K562 (cell line): ENCODE results near the gene PRELID1. TPM values are rescaled to one million over a fixed set of nuclear protein-coding genes. Genes with fewer than 3 reads are reported as not detected.

Experiments
- ARHGAP35 ChIP-seq: fragments of 450-650 bp; IDR thresholded peaks from 2 replicates; pipeline ENCODE4 v1.6.1; 2018; ENCODE audit not compliant: partially characterized antibody
- ATF6 ChIP-seq: sonication (generic); formaldehyde crosslinking; IDR thresholded peaks from 2 replicates; pipeline ENCODE4 v1.4.0; 2020; ENCODE audit warnings: mild to moderate bottlenecking, missing genetic modification reagents
- BRCA1 ChIP-seq, 2 experiments: fragments of 450-650 bp in 1 of 2; sonication (generic) in 1 of 2; formaldehyde crosslinking in 1 of 2; IDR thresholded peaks; 2 replicates each; pipeline versions ENCODE4 v1.5.0 to v1.6.1; 2017 to 2020; ENCODE audit warnings: mild to moderate bottlenecking in 1 of 2, missing genetic modification reagents in 1 of 2
- C11orf30 ChIP-seq: fragments of 450-650 bp; IDR thresholded peaks from 2 replicates; pipeline ENCODE4 v1.6.1; 2016; ENCODE audit warnings: low read depth, mild to moderate bottlenecking
- CCAR2 ChIP-seq: fragments of 200-400 bp; formaldehyde crosslinking; IDR thresholded peaks from 2 replicates; pipeline ENCODE4 v1.6.1; 2017; ENCODE audit warnings: mild to moderate bottlenecking, low read depth, low read length
- COPS2 ChIP-seq: fragments of 450-650 bp; conservative IDR thresholded peaks from 2 replicates; pipeline ENCODE4 v1.6.1; 2016; ENCODE audit warnings: mild to moderate bottlenecking, moderate library complexity
- CTBP1 ChIP-seq: fragments of 450-650 bp; IDR thresholded peaks from 2 replicates; pipeline ENCODE4 v1.6.1; 2016; ENCODE audit warnings: borderline replicate concordance
- HDGF ChIP-seq: fragments of 450-650 bp; IDR thresholded peaks from 2 replicates; pipeline ENCODE4 v1.6.1; 2016
- HEY1 ChIP-seq: fragments of 250-450 bp; sonication (Bioruptor Pico); IDR thresholded peaks from 2 replicates; pipeline ENCODE4 v1.5.0; 2020; ENCODE audit warnings: mild to moderate bottlenecking, moderate library complexity, borderline replicate concordance
- MAFG ChIP-seq: fragments of 450-650 bp; conservative IDR thresholded peaks from 2 replicates; pipeline ENCODE4 v1.6.1; 2016; ENCODE audit warnings: missing genetic modification characterization, missing compliant biosample characterization
- MXD1 ChIP-seq: fragments of 250-450 bp; sonication (Bioruptor Pico); IDR thresholded peaks from 2 replicates; pipeline ENCODE4 v1.8.0; 2021; ENCODE audit warnings: borderline replicate concordance, mild to moderate bottlenecking, moderate library complexity; ENCODE audit not compliant: poor library complexity, severe bottlenecking
- MYBL2 ChIP-seq, 2 experiments: fragments of 450-650 bp in 1 of 2; sonication (generic) in 1 of 2; formaldehyde crosslinking in 1 of 2; IDR thresholded peaks; 2 replicates each; pipeline versions ENCODE4 v1.6.1 to v1.8.1; 2017 to 2022; ENCODE audit warnings: borderline replicate concordance in 1 of 2, inconsistent platforms in 1 of 2, low read depth in 1 of 2, mild to moderate bottlenecking in 1 of 2, missing genetic modification reagents in 1 of 2, moderate library complexity in 1 of 2
- NCOA1 ChIP-seq: fragments of 450-650 bp; IDR thresholded peaks from 2 replicates; pipeline ENCODE4 v1.6.1; 2016; ENCODE audit warnings: low read depth
- PHF20 ChIP-seq: fragments of 450-650 bp; IDR thresholded peaks from 2 replicates; pipeline ENCODE4 v1.6.1; 2018; ENCODE audit not compliant: partially characterized antibody
- POLR2A ChIP-seq: fragments of 450-650 bp; conservative IDR thresholded peaks from 2 replicates; pipeline ENCODE4 v1.6.1; 2016
- PPARD ChIP-seq: fragments of 250-450 bp; sonication (Bioruptor Pico); IDR thresholded peaks from 2 replicates; pipeline ENCODE4 v1.8.0; 2022; ENCODE audit warnings: inconsistent platforms, mild to moderate bottlenecking, moderate library complexity
- RB1 ChIP-seq: fragments of 450-650 bp; IDR thresholded peaks from 2 replicates; pipeline ENCODE4 v1.6.1; 2017; ENCODE audit warnings: low read depth, mild to moderate bottlenecking
- RFX5 ChIP-seq: IDR thresholded peaks from 2 replicates; pipeline ENCODE4 v1.6.1; 2011; ENCODE audit warnings: low read depth, mild to moderate bottlenecking, improper control_type of control experiment, low read length
- SIN3A ChIP-seq, 2 experiments: fragments of 150-350 bp in 1 of 2; IDR thresholded peaks; 2 replicates each; pipeline ENCODE4 v1.6.1; 2011 to 2016; ENCODE audit warnings: borderline replicate concordance in 2 of 2, low read depth in 2 of 2, low read length in 2 of 2, mild to moderate bottlenecking in 2 of 2, moderate library complexity in 2 of 2; ENCODE audit not compliant: control insufficient read depth in 1 of 2
- SRSF7 ChIP-seq: fragments of 200-400 bp; formaldehyde crosslinking; optimal IDR thresholded peaks from 2 replicates; pipeline ENCODE3; 2017; ENCODE audit warnings: mild to moderate bottlenecking, low read depth, low read length
- TAF7 ChIP-seq: fragments of 450-650 bp; IDR thresholded peaks from 2 replicates; pipeline ENCODE4 v1.6.1; 2016; ENCODE audit warnings: missing genetic modification characterization, missing compliant biosample characterization
- THRA ChIP-seq: fragments of 450-650 bp; IDR thresholded peaks from 2 replicates; pipeline ENCODE4 v1.6.1; 2017; ENCODE audit warnings: mild to moderate bottlenecking, moderate library complexity
- TRIM24 ChIP-seq, 2 experiments: fragments of 450-650 bp; IDR thresholded peaks; 2 replicates each; pipeline ENCODE4 v1.6.1; 2016
- ZC3H11A ChIP-seq: IDR thresholded peaks from 2 replicates; pipeline ENCODE4 v1.6.1; 2012; ENCODE audit warnings: low read depth, low read length, improper control_type of control experiment
- ZFP36 ChIP-seq: fragments of 150-350 bp; IDR thresholded peaks from 2 replicates; pipeline ENCODE4 v1.6.1; 2018; ENCODE audit warnings: low read length, low read depth; ENCODE audit not compliant: partially characterized antibody
- ZNF140 ChIP-seq: fragments of 250-450 bp; sonication (Bioruptor Pico); IDR thresholded peaks from 2 replicates; pipeline ENCODE4 v1.8.0; 2021; ENCODE audit warnings: moderate library complexity, mild to moderate bottlenecking, inconsistent platforms
- ZNF263 ChIP-seq: sonication (generic); formaldehyde crosslinking; IDR thresholded peaks from 2 replicates; pipeline ENCODE4 v1.8.0; 2022; ENCODE audit warnings: mild to moderate bottlenecking, missing genetic modification reagents, borderline replicate concordance
- ZNF584 ChIP-seq: fragments of 200-800 bp; sonication (Bioruptor generic); IDR thresholded peaks from 2 replicates; pipeline ENCODE4 v1.6.1; 2016; ENCODE audit warnings: low read depth, mild to moderate bottlenecking, missing genetic modification characterization, missing compliant biosample characterization
- polyA plus RNA-seq, 8 experiments: library from polyadenylated mRNA; depleted of rRNA in 4 of 8; stranded (reverse) in 5 of 8; unstranded in 3 of 8; fragments of >200 nt; fragmentation: Nextera tagmentation in 2 of 8; fragmentation: Illumina TruSeq in 1 of 8; extraction: Ambion mirVana in 2 of 8; extraction: Trizol in 1 of 8; gene quantifications; 2 replicates each; pipeline versions ENCODE4 v1.2.1 to v1.2.3, GENCODE V29; 2011 to 2014; ENCODE audit warnings: inconsistent platforms in 1 of 8, missing spikeins in 1 of 8
- total RNA-seq, 7 experiments: library from RNA; depleted of rRNA in 6 of 7; stranded (reverse); fragments of >200 nt in 6 of 7; fragmentation: Illumina TruSeq in 2 of 7; extraction: Trizol in 2 of 7; gene quantifications; 2 replicates each; pipeline versions ENCODE4 v1.2.1 to v1.2.3, GENCODE V29; 2011 to 2021; ENCODE audit warnings: low replicate concordance in 1 of 7

PRELID1 gene
- total and polyA plus RNA-seq, 9 of the 15 experiments (the other 6 are each of a cell fraction or from before 2014, with no cell fraction given), result 40.1 to 484 (median 340) TPM

- no peak for TF ChIP-seq THRA
- TF ChIP-seq ZNF140 (CRISPR knock-in tag), result no peak
- TF ChIP-seq ZNF263 (CRISPR knock-in tag), result no peak
- no peak for TF ChIP-seq PHF20
- TF ChIP-seq COPS2, result no peak
- TF ChIP-seq TRIM24 (IDR thresholded peaks at IDR 0.05), result no peak
- no peak for TF ChIP-seq PPARD
- TF ChIP-seq ZC3H11A, result no peak
- TF ChIP-seq BRCA1 (IDR thresholded peaks at IDR 0.05), result no peak
- TF ChIP-seq BRCA1 (CRISPR knock-in tag; IDR thresholded peaks at IDR 0.05), result no peak
- TF ChIP-seq POLR2A, result peak; percentile 21
- no peak for TF ChIP-seq TAF7
- TF ChIP-seq SRSF7, result no peak
- TF ChIP-seq CTBP1, result peak; percentile 91
- peak; percentile 6; the same call in 1 of the 2 replicates for TF ChIP-seq C11orf30
- no peak for TF ChIP-seq MAFG (tag)
- TF ChIP-seq HDGF, result 0 out of 2 replicates have a peak, but pooled peaks have one; percentile 45
- TF ChIP-seq ARHGAP35, result no peak
- no peak for TF ChIP-seq NCOA1
- no peak for TF ChIP-seq CCAR2
- TF ChIP-seq ZFP36, result no peak
- peak; percentile 34; the same call in 1 of the 2 replicates for TF ChIP-seq RB1
- TF ChIP-seq ZNF584 (CRISPR knock-in tag), result no peak
- TF ChIP-seq HEY1 (CRISPR knock-in tag), result no peak
- no peak for TF ChIP-seq ATF6 (CRISPR knock-in tag)
- TF ChIP-seq MYBL2 (IDR thresholded peaks at IDR 0.05; ENCODE audit: low read depth), result no peak
- no peak for TF ChIP-seq MYBL2 (CRISPR knock-in tag; IDR thresholded peaks at IDR 0.05; ENCODE audit: borderline replicate concordance)
- peak in 1 of 2 experiments; percentile 49; a peak in 1 of 4 replicates for TF ChIP-seq SIN3A (IDR thresholded peaks at IDR 0.05; ENCODE audit: borderline replicate concordance in 2 of 2, control insufficient read depth in 1 of 2, low read depth in 2 of 2, low read length in 2 of 2)
- no peak for TF ChIP-seq RFX5
- no peak for TF ChIP-seq MXD1 (CRISPR knock-in tag)
These were observed 9.1 kb downstream of the PRELID1 start (continued) for GRCh38 chr5:177312649-177313181.
